ENCODE results near the gene ZCCHC24.

DNA sequence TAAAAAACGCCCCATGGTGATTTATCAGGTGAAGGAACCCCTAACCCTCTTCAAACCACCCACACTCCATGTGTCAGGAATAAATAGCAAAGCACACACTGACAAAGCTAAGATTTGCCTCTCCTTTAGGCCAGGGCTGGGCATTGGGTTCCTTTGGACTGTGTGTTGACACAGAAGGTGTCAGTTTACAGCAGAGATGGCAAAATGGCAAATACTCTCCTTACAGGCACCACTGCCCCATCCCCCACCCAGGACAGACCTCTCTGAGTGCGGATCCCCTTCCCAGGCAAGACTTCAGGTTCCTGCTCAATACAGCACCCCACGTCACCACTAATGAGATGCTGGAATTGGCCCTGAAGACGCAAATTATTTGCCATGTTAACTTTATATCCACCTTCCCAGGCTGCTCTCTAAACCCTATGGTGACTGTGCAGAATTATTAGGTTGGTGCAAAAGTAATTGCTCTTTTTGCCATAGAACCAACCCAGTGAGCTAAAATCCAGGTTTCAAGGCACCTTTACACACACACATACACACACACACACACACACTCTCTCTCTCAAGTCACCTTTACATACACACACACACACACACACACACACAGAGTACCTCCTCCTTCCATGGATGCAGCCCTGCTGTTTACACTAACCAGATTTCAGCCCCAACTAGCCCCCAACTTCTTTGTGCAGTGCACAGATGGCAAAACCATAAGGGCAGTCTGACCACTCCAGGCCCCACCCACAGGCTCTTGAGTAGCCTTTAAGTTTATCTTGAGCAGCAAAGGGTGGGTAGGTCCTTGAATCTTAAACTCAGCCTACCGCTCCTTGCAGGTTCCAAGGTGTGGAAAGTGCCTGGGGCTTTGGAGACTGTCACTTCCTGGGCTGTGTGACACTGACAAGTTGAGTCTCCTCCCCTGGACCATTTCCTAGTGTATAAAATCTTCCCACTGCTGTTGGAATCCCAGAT, 4.0 kb upstream of the ZCCHC24 start:
- TF ChIP-seq CTCF (IDR thresholded peaks at IDR 0.05): no peak
- TF ChIP-seq TAF1 (IDR thresholded peaks at IDR 0.05; ENCODE audit: borderline replicate concordance, low read depth, low read length): no peak
- no peak for TF ChIP-seq FOSL2 (IDR thresholded peaks at IDR 0.05; ENCODE audit: borderline replicate concordance, low read depth)
- TF ChIP-seq, protein P1, sequence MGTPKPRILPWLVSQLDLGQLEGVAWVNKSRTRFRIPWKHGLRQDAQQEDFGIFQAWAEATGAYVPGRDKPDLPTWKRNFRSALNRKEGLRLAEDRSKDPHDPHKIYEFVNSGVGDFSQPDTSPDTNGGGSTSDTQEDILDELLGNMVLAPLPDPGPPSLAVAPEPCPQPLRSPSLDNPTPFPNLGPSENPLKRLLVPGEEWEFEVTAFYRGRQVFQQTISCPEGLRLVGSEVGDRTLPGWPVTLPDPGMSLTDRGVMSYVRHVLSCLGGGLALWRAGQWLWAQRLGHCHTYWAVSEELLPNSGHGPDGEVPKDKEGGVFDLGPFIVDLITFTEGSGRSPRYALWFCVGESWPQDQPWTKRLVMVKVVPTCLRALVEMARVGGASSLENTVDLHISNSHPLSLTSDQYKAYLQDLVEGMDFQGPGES (IDR thresholded peaks at IDR 0.05; ENCODE audit: low read depth, low read length): no peak
- no peak for TF ChIP-seq MEF2A (IDR thresholded peaks at IDR 0.05; ENCODE audit: borderline replicate concordance, low read depth)
- TF ChIP-seq POLR2AphosphoS5 (IDR thresholded peaks at IDR 0.05; ENCODE audit: low read depth, low read length): no peak
- TF ChIP-seq EP300 (IDR thresholded peaks at IDR 0.05; ENCODE audit: borderline replicate concordance in 1 of 2, low read depth in 1 of 2, low read length in 1 of 2): no peak
- TF ChIP-seq EZH2phosphoT487 (IDR thresholded peaks at IDR 0.05; ENCODE audit: borderline replicate concordance, low read depth): no peak

All from SK-N-SH (cell line).